ENCODE data around the gene CMIP.

- TF ChIP-seq, protein P1, sequence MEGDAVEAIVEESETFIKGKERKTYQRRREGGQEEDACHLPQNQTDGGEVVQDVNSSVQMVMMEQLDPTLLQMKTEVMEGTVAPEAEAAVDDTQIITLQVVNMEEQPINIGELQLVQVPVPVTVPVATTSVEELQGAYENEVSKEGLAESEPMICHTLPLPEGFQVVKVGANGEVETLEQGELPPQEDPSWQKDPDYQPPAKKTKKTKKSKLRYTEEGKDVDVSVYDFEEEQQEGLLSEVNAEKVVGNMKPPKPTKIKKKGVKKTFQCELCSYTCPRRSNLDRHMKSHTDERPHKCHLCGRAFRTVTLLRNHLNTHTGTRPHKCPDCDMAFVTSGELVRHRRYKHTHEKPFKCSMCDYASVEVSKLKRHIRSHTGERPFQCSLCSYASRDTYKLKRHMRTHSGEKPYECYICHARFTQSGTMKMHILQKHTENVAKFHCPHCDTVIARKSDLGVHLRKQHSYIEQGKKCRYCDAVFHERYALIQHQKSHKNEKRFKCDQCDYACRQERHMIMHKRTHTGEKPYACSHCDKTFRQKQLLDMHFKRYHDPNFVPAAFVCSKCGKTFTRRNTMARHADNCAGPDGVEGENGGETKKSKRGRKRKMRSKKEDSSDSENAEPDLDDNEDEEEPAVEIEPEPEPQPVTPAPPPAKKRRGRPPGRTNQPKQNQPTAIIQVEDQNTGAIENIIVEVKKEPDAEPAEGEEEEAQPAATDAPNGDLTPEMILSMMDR (conservative IDR thresholded peaks at IDR 0.05; ENCODE audit: low read depth, low read length): no peak
- TF ChIP-seq EZH2 (IDR thresholded peaks at IDR 0.05; ENCODE audit: low read length, unreplicated experiment): no peak
Observed at GRCh38 chr16:81659249-81659648, 214.6 kb downstream of the CMIP start.
